Measurements from ENCODE around the gene FADS2.

The FADS2 gene

DNA sequence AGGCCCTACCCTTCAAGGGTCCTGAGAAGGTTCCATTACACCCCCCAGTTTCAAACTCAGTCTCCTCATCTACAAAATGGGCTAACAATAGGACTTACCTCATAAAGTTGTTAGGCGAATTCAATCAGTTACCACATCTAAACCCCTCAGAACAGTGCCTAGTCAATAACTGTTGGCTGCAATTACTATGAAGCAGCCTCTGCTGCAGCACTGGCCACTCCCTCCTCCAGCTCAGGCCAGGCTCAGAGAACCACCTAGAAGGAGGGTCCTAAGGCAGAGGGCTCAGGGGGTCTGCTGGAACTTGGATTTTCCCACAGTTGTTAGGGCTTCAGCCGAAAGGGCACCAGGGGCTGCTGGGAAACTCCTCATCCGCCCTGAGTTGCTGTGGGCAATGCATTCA, 58.5 kb downstream of the FADS2 start:
- DNase-seq (ENCODE audit: low read depth), result no peak
- H3K4me3 ChIP-seq (replicated peaks; ENCODE audit: low read depth, low read length), result no peak overlapping the region
- TF ChIP-seq, protein P1, sequence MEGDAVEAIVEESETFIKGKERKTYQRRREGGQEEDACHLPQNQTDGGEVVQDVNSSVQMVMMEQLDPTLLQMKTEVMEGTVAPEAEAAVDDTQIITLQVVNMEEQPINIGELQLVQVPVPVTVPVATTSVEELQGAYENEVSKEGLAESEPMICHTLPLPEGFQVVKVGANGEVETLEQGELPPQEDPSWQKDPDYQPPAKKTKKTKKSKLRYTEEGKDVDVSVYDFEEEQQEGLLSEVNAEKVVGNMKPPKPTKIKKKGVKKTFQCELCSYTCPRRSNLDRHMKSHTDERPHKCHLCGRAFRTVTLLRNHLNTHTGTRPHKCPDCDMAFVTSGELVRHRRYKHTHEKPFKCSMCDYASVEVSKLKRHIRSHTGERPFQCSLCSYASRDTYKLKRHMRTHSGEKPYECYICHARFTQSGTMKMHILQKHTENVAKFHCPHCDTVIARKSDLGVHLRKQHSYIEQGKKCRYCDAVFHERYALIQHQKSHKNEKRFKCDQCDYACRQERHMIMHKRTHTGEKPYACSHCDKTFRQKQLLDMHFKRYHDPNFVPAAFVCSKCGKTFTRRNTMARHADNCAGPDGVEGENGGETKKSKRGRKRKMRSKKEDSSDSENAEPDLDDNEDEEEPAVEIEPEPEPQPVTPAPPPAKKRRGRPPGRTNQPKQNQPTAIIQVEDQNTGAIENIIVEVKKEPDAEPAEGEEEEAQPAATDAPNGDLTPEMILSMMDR (IDR thresholded peaks at IDR 0.05; ENCODE audit: low read length, missing control alignments), result no peak

DNA sequence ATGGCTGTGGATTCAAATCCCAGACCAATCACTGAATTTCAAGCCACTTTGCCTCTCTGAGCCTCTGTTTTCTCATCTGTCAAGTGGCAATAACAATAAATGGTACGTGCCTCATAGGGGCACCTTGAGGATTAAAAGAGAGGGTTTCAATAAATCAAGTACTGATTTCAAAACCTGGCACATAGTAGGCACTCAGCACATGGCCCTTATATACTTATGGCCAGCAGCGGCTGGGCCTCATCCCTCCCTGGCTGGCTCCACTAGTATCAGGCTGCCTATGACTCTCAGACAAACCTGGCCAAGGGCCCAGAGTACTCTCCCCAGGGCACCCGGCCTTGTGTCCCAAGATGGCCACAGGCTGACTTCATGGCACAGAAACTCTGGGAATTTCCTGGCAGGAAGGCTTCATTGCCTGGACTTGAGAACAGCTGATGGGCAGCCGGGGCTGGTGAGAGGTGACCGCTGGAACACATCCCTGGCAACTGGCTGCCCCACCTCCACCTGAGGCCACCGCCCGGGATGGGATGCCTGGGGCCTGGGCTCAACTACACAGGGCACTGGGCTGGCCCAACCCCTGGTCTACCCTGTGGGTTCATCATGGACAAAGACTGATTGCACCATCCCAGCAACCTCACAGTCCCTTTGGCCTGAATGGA, 59.9 kb downstream of the FADS2 start:
- no peak overlapping the region for H3K4me3 ChIP-seq (replicated peaks; ENCODE audit: low read depth, low read length)
- TF ChIP-seq, protein P1 (IDR thresholded peaks at IDR 0.05; ENCODE audit: low read length, missing control alignments), result no peak
- DNase-seq (ENCODE audit: low read depth), result peak; percentile 96

DNA sequence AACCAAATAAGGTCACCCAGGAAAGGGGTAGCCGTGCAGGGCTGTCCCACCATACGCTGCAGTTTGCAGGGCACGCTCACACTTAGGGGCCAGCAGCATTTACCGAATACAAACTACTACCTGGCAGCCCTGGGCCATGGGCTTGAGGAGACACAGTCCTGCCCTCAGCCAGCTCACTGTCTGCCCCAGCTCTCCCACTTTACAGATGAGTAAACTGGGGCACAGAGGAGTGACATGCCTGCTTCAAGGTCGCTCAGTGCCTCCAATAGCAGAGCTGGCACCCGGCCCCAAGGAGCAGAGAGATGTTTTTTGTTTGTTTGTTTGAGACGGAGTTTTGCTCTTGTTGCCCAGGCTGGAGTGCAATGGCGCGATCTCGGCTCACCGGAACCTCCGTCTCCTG, 60.5 kb downstream of the FADS2 start:
- TF ChIP-seq, protein P1 (IDR thresholded peaks at IDR 0.05; ENCODE audit: low read length, missing control alignments), result no peak
- no peak for DNase-seq (ENCODE audit: low read depth)
- no peak overlapping the region for H3K4me3 ChIP-seq (replicated peaks; ENCODE audit: low read depth, low read length)

DNA sequence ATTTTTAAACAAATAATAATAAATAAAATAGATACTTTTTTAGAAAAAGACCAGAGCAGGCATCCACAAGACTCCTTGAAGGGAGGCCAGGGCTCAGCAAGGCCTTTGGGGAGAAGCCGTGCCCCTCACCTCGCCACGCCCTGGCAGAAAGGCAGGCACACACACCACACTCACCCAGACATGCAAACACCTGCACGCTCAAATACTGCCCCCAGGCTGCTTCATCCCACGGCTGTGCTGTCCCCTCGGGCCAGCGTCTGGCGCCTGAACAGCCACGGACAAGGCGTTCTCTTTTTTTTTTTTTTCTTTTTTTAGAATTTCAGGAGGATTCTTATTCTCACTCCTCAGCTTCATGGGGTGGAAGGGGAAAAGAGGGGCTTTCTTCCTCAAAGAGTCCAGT, 61.7 kb downstream of the FADS2 start:
- peak overlapping the region; percentile 79 for H3K4me3 ChIP-seq (replicated peaks; ENCODE audit: low read depth, low read length)
- DNase-seq (ENCODE audit: low read depth), result no peak
- TF ChIP-seq, protein P1 (IDR thresholded peaks at IDR 0.05; ENCODE audit: low read length, missing control alignments), result no peak

DNA sequence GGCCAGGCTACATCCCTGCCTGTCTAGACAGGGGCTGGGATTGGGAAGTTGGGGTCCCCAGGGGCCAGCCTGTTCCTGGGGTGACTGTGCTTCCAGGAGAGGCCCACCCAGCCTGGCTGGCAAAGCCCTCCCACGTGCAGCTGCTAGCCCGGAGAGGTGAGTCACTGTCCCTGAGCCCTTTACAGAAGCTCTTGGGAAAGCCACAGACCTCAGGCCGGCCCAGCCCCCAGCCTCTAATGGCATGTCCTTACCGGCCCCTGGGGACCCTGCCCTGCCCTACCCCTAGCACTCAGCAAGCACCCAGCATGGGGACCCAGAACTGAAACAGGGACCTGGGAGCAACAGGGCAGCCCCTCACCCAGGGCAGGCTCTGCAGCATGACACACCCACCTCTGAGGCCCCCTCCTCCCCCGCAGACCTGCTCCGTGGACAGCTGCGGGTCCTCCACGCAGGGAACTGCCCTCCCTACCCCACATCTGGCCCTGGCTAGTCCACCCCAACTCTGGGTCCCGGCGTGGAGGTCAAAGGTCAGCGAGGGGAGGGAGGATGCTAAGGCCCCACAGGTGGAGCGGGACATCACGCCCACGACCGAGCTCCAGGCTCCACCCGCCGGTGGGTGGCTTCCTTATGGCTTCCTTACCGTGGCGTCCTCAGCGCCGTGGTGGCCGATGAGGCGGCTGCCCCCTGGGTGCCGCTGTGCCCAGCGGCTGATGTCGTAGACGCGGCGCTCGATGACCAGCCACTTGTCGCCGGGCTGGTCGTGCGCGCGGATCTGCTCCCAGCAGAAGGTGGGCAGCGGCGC, 62.6 kb downstream of the FADS2 start:
- TF ChIP-seq, protein P1 (IDR thresholded peaks at IDR 0.05; ENCODE audit: low read length, missing control alignments), result no peak

DNA sequence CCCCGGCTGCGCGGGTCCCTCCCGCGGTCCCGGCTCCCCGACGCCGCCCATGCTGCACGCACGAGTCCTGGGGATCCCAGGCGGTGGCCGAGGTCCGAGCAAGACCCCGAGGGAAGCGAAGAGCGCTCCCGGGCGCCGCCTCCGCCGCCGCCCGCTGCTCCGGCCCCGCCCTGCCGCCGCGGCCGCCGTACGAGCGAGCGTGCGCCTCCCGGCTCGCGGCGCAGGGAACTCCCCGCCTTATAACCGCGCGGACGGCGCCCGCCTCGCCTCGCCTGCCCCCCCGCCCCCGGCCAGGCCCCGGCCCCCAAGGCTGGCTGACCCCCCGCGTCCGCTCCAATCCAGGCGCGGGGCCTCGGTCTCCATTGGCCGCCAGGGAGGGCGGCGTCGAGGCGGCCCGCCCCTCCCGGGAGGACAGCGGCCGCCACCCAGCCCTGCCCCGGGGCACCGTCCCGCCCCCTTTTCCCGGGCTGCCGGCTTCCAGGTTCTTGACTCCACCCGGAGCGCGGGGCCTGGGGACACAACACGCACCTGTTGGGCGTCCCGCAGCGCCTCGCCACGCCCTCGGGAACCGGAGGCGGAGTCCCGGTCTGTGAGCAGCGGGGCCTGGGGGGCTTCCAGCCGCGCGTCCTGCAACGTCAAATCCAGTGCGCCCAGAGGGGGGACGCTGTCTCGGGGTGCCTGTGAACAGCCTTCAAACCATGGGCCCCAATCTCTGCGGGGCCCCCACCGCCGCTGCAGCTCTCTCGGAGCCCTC, 63.4 kb downstream of the FADS2 start, which contains the start of gene FADS3:
Gene FADS3, minus strand, starts transcription at position 215 of the 754 bp plus-strand sequence. Its CDS starts 164 bp downstream, at position 51.
- DNase-seq (ENCODE audit: low read depth), result peak; percentile 76
- H3K4me3 ChIP-seq (replicated peaks; ENCODE audit: low read depth, low read length), result peak within 1 kb of the TSS; percentile 79
- TF ChIP-seq, protein P1 (IDR thresholded peaks at IDR 0.05; ENCODE audit: low read length, missing control alignments), result no peak

More for the DNA sequence above, 62.6 kb downstream of the FADS2 start:
- DNase-seq (ENCODE audit: low read depth), result peak; percentile 66
- peak overlapping the region; percentile 79 for H3K4me3 ChIP-seq (replicated peaks; ENCODE audit: low read depth, low read length)

Data from fibroblast of pulmonary artery (primary cell).